Kidney epithelial cell (primary cell): ENCODE results near the gene LRP1. TPM values are rescaled to one million over a fixed set of nuclear protein-coding genes. Genes with fewer than 3 reads are reported as not detected.

Experiments
- DNase-seq: peaks from one replicate; pipeline ENCODE4 v3.0.0-alpha.2; 2010; ENCODE audit warnings: low read depth
- H3K27me3 ChIP-seq: 2 replicates; pipeline ENCODE4 v1.6.0; 2011; ENCODE audit warnings: low read length; ENCODE audit not compliant: control insufficient read depth, insufficient read depth
- H3K36me3 ChIP-seq: 2 replicates; pipeline ENCODE4 v1.5.1; 2011; ENCODE audit warnings: low read length; ENCODE audit not compliant: control insufficient read depth, insufficient read depth
- H3K4me3 ChIP-seq: 2 replicates; pipeline ENCODE4 v1.5.1; 2011; ENCODE audit warnings: low read depth, mild to moderate bottlenecking, control low read depth, low read length
- total RNA-seq: library from RNA; depleted of rRNA; stranded (reverse); fragments of >200 nt; gene quantifications from 2 replicates; pipeline ENCODE4 v1.2.3, GENCODE V29; 2015
- TF ChIP-seq, protein P1 (sequence below): IDR thresholded peaks from 2 replicates; pipeline ENCODE4 v1.5.1; 2011; ENCODE audit warnings: mild to moderate bottlenecking, moderate library complexity, low read length, control low read depth, inconsistent platforms; ENCODE audit not compliant: insufficient read depth, poor library complexity, severe bottlenecking

Gene LRP1
- total RNA-seq, 1 donor from 2014 or later: 40.2 TPM

DNA sequence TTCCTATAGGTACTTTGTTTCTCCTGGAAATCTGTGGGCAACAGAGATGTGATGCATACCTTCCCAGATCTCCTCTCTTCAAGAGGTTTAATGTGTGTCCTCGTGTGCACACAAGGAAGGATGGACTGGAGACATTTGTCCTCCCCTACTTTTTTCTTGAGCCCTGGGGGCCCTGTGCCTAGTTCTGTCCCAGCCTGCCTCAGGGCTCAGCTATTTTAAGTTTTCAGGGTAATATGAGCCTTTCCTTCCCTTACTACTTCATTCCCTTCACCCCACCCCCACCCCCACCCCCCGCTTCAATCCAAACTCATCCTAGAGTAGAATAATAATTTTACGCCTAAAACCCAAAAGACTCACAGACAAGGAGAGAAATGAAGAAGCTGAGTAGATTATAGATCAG lies 122.3 kb downstream of the LRP1 start:
- H3K36me3 ChIP-seq: no peaks in the 10 kb centered on the region
- TF ChIP-seq, protein P1, sequence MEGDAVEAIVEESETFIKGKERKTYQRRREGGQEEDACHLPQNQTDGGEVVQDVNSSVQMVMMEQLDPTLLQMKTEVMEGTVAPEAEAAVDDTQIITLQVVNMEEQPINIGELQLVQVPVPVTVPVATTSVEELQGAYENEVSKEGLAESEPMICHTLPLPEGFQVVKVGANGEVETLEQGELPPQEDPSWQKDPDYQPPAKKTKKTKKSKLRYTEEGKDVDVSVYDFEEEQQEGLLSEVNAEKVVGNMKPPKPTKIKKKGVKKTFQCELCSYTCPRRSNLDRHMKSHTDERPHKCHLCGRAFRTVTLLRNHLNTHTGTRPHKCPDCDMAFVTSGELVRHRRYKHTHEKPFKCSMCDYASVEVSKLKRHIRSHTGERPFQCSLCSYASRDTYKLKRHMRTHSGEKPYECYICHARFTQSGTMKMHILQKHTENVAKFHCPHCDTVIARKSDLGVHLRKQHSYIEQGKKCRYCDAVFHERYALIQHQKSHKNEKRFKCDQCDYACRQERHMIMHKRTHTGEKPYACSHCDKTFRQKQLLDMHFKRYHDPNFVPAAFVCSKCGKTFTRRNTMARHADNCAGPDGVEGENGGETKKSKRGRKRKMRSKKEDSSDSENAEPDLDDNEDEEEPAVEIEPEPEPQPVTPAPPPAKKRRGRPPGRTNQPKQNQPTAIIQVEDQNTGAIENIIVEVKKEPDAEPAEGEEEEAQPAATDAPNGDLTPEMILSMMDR: no peak
- no peak overlapping the region for H3K4me3 ChIP-seq
- no peak for DNase-seq
- no peaks in the 10 kb centered on the region for H3K27me3 ChIP-seq

DNA sequence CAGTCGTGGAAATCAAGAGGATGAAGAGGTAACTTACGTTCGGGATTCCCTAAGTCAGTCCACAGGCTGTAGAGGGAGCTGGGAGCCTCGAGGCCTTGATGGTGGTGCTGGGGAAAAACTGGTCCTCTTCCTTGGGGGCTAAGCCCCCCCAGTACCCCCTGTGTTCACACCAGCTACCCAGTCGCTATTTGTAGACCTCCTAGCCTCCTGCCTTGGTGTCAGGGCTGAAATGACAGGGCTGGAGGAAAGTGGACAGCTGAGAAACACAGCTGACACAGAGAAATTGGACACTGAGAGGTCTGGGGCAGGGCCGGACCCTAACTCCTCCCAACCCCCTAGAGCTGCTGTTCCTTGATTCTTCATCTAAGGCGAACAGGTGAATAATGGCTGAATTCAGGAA lies 122.7 kb downstream of the LRP1 start, which contains the start of gene STAC3:
Gene STAC3 (minus strand): TSS at position 232 of the 400 bp plus-strand sequence. CDS start 1,551 bp downstream, outside the sequence.
- no peak for DNase-seq
- H3K36me3 ChIP-seq: no peaks in the 10 kb centered on the region
- no peak within 1 kb of the TSS for H3K4me3 ChIP-seq
- H3K27me3 ChIP-seq: no peaks in the 10 kb centered on the region
- TF ChIP-seq, protein P1: no peak

DNA sequence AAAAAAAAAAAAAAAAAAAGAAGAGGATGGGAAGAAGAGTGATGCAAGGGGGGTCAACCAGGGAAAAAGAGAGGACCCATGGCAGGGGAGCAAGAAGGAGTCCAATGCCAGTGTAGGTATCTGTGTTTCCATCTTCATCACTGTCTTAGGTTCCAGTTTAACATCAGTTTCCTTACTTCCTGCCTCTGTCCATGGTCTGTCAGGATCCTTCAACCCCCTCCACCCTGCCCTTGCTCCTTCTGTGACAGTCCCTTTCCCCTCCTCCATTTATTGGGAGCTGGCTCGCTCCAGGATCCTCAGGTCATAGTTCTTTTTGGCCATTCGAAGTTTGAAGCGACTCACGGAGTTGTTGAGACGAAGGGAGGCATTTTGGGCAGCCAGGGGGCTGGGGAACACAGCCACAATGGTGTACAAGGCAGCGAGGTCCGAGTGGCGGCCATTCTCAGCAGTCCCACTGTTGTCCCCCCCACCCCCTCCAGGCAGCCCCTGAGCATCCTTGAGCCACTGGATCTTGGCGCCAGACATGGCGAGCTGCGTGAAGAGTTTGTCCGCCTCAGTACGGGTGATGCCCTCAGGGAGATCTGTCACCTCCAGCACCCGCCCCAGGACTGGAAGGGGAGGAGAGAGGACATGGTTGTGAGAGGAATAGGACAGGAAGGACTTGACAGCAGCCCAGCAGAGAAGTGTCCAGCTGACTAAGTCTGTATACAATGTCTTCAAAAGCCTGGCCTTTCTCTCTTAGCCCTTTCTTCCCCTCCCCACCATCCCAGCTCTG lies 126.4 kb downstream of the LRP1 start:
- Histone ChIP-seq H3K36me3 (no peaks in the 10 kb centered on the region), H3K27me3 (no peaks in the 10 kb centered on the region), H3K4me3 (no peak overlapping the region)
- TF ChIP-seq, protein P1: no peak
- no peak for DNase-seq

DNA sequence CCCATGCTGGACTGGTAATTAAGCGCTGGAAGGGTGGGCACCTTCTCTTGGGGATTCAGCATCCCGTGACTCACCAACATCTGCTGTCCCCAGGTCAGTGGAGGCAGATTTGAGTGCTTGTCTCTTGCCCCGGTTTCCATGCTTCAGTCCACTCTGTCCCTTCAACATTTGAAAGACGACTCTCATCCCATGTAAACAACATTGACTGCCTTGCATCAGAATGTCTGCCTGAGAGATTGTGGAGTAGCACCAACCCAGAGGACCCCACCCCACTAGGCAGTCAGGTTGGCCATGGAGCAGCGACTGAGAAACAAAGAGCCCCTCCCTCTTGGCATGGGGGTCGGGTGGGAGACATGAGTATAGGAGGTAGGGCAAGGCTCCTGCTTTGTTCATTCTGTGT lies 127.6 kb downstream of the LRP1 start:
- DNase-seq: no peak
- TF ChIP-seq, protein P1: no peak
- no peaks in the 10 kb centered on the region for H3K36me3 ChIP-seq
- no peak overlapping the region for H3K4me3 ChIP-seq
- no peaks in the 10 kb centered on the region for H3K27me3 ChIP-seq

DNA sequence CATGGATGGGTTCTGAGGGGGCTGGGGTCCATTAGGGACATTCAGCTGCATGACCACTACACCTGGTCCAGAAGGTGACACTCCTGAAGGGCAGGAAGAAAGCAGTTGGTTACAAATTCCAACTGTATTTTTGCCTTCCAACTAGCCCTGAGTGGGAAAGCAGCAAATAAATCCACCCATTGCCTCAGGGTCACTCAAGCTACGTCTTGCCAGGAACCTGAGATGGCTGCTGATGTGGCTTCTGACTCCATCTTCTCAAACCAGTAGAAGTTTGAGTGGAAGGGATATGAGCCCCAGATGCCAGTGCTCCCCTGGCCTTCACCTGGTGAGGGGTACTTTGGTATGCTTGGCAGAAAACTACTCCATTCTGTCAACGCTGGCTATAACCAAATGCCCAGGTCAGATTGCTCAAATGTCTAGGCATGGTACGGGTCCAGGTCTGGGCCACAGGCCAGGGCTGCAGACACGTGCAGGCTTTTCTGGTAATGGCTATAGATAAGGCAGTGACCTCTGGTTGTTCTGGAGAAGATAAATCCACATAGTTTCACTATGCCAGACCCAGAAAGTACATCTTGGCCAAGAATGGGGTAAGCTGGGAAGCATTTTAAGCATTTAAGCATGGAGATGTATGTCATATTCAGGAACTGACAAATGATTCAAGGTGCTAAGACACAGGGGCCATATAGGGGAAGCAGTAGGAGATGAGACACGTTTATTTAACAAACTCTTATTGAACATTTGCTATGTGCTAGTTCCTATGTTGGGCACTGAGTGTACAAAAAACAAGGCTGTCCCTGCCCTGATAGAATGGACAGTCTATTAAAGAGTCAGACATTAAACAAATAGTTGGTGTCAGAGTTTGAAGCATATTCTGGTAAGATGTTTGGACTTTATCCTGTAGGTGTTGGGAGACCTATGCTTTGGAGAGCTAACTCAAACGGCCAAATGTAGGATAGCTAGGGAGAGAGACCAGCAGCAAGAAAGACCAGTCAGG lies 131.0 kb downstream of the LRP1 start:
- DNase-seq: no peak
- Histone ChIP-seq H3K27me3 (no peaks in the 10 kb centered on the region), H3K4me3 (no peak overlapping the region), H3K36me3 (peaks cover 1% of the 10 kb centered on the region)
- TF ChIP-seq, protein P1: no peak
